GM12891 (cell line): ENCODE measurements around the gene CBFA2T2.

ENCODE experiments used
- POLR2A ChIP-seq: IDR thresholded peaks from 2 replicates; pipeline ENCODE4 v1.6.1; 2011; ENCODE audit warnings: low read depth, low read length, control low read depth
- POLR2AphosphoS5 ChIP-seq: IDR thresholded peaks from 2 replicates; pipeline ENCODE4 v1.6.1; 2011; ENCODE audit warnings: low read depth, low read length, control low read depth
- TAF1 ChIP-seq: IDR thresholded peaks from 2 replicates; pipeline ENCODE4 v1.6.1; 2011; ENCODE audit warnings: low read depth, low read length, control low read depth

GRCh38 chr20:33664762-33665144 is 174.9 kb downstream of the CBFA2T2 start:
- no peak for TF ChIP-seq POLR2A
- TF ChIP-seq POLR2AphosphoS5 = no peak
- no peak for TF ChIP-seq TAF1
